Left ventricle myocardium inferior (tissue), 1 donor: ENCODE data around the gene PHACTR3. TPM values are rescaled to one million over a fixed set of nuclear protein-coding genes. Genes with fewer than 3 reads are reported as not detected.

ENCODE experiments used
- DNase-seq: peaks from one replicate; pipeline ENCODE4 v3.0.0-alpha.2; 2020
- H3K27ac ChIP-seq: fragments of 200-600 bp; replicated peaks from 2 replicates; pipeline ENCODE4 v1.8.0; 2021
- H3K27me3 ChIP-seq: fragments of 200-600 bp; 2 replicates; pipeline ENCODE4 v1.8.0; 2021; ENCODE audit warnings: low read depth
- H3K36me3 ChIP-seq: fragments of 200-600 bp; 2 replicates; pipeline ENCODE4 v1.8.0; 2021
- H3K4me1 ChIP-seq: fragments of 200-600 bp; 2 replicates; pipeline ENCODE4 v1.8.0; 2021
- H3K4me3 ChIP-seq: fragments of 200-600 bp; 2 replicates; pipeline ENCODE4 v1.8.0; 2021; ENCODE audit warnings: mild to moderate bottlenecking, moderate library complexity
- H3K9me3 ChIP-seq: fragments of 200-600 bp; replicated peaks from 2 replicates; pipeline ENCODE4 v1.8.0; 2021
- CTCF ChIP-seq: fragments of 200-600 bp; IDR thresholded peaks from 2 replicates; pipeline ENCODE4 v1.8.0; 2021; ENCODE audit warnings: antibody characterized with exemption, mild to moderate bottlenecking, borderline replicate concordance
- intact Hi-C: fragments of 100-400 bp; cut with micrococcal nuclease; formaldehyde crosslinking; loops from one replicate; pipeline ENCODE4 v1.11.0; 2022
- total RNA-seq: library from RNA; stranded (reverse); fragmentation: NEBNext Ultra II Directional; extraction: Animal tissue kit (Norgen Biotek cat#: 25700); gene quantifications from one replicate; pipeline ENCODE4 v1.2.1, GENCODE V29; 2021
- donor health status: DM: no; HTN: yes; CAD: no; lungs with severe emphysema.

Gene PHACTR3
- total RNA-seq, 1 donor from 2014 or later = 4.3 TPM

- TF ChIP-seq CTCF = no peak
- intact Hi-C loops = no loop called here
- H3K4me1 ChIP-seq = no peaks in the 10 kb centered on the region
- DNase-seq = no peak
- peaks cover 36% of the 10 kb centered on the region for H3K27me3 ChIP-seq
- no peak overlapping the region for H3K4me3 ChIP-seq
- H3K27ac ChIP-seq = no peak overlapping the region
- no peaks in the 10 kb centered on the region for H3K9me3 ChIP-seq
- H3K36me3 ChIP-seq = no peaks in the 10 kb centered on the region
Measured at GRCh38 chr20:59624401-59624800, 20.1 kb downstream of the PHACTR3 start.

- intact Hi-C loops = no loop called here
- no peak for DNase-seq
- no peaks in the 10 kb centered on the region for H3K36me3 ChIP-seq
Measured at GRCh38 chr20:59625214-59625922, 21.0 kb downstream of the PHACTR3 start.

GRCh38 chr20:59627298-59627697 lies 23.0 kb downstream of the PHACTR3 start:
- peaks cover 38% of the 10 kb centered on the region for H3K27me3 ChIP-seq
- H3K27ac ChIP-seq = no peak overlapping the region
- intact Hi-C loops = no loop called here
- DNase-seq = no peak
- no peak for TF ChIP-seq CTCF
- no peaks in the 10 kb centered on the region for H3K36me3 ChIP-seq
- H3K9me3 ChIP-seq = no peaks in the 10 kb centered on the region
- H3K4me1 ChIP-seq = no peaks in the 10 kb centered on the region
- no peak overlapping the region for H3K4me3 ChIP-seq

More at GRCh38 chr20:59625214-59625922, 21.0 kb downstream of the PHACTR3 start:
- H3K27me3 ChIP-seq = peaks cover 38% of the 10 kb centered on the region
- no peaks in the 10 kb centered on the region for H3K4me1 ChIP-seq
- H3K27ac ChIP-seq = no peak overlapping the region
- TF ChIP-seq CTCF = no peak
- H3K9me3 ChIP-seq = no peaks in the 10 kb centered on the region
- H3K4me3 ChIP-seq = no peak overlapping the region

- Histone ChIP-seq H3K36me3 (no peaks in the 10 kb centered on the region), H3K4me1 (no peaks in the 10 kb centered on the region), H3K27ac (no peak overlapping the region), H3K27me3 (peaks cover 38% of the 10 kb centered on the region), H3K9me3 (no peaks in the 10 kb centered on the region), H3K4me3 (no peak overlapping the region)
- intact Hi-C loops = no loop called here
- DNase-seq = no peak
- TF ChIP-seq CTCF = no peak
Measured at GRCh38 chr20:59628171-59628570, 23.8 kb downstream of the PHACTR3 start.

GRCh38 chr20:59629141-59630045 lies 25.1 kb downstream of the PHACTR3 start:
- no peak for TF ChIP-seq CTCF
- Histone ChIP-seq H3K36me3 (no peaks in the 10 kb centered on the region), H3K9me3 (no peaks in the 10 kb centered on the region), H3K27me3 (peaks cover 30% of the 10 kb centered on the region), H3K27ac (no peak overlapping the region), H3K4me3 (no peak overlapping the region), H3K4me1 (no peaks in the 10 kb centered on the region)
- DNase-seq = no peak
- intact Hi-C loops = no loop called here
